IPS-11a (cell line): ENCODE data around the gene XAGE3.
"Not testable (repeated sequence)": the region's sequence is repeated elsewhere in the genome, so short reads cannot be mapped to it uniquely, and the experiment has no call there.

Experiments
- H3K4me3 ChIP-seq: one replicate; pipeline ENCODE4 v1.5.1; 2013; ENCODE audit warnings: low read depth, low read length, control low read depth

Gene XAGE3, protein sequence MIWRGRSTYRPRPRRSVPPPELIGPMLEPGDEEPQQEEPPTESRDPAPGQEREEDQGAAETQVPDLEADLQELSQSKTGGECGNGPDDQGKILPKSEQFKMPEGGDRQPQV

GRCh38 chrX:52867610-52868348 lies at the start of gene XAGE3:
XAGE3 (minus strand) TSS chrX:52868083; CDS start chrX:52867133, 950 bp downstream.
- no peak within 1 kb of the TSS for H3K4me3 ChIP-seq

GRCh38 chrX:52914704-52915103 lies 46.8 kb upstream of the XAGE3 start:
- H3K4me3 ChIP-seq: not testable (repeated sequence)

DNA sequence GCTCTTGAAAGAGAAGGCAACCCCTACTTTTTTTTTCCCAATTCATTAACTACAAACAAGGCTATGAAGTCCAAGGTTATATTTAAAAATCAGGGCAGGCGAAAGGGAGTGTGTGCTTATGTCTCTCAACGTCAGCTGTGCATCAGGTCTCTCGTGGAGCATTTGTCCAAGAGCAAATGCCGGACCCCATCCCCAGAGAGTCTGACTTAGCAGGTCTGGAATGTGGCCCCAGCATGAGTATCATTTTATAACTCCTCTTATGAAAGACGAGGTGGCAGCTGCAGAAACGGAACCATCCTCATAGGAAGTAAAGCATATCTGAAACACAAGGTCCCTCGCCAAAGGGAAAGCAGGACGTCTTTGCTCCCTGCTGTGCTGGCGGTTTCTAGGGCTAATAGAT lies 45.8 kb upstream of the XAGE3 start:
- H3K4me3 ChIP-seq: not testable (repeated sequence)

DNA sequence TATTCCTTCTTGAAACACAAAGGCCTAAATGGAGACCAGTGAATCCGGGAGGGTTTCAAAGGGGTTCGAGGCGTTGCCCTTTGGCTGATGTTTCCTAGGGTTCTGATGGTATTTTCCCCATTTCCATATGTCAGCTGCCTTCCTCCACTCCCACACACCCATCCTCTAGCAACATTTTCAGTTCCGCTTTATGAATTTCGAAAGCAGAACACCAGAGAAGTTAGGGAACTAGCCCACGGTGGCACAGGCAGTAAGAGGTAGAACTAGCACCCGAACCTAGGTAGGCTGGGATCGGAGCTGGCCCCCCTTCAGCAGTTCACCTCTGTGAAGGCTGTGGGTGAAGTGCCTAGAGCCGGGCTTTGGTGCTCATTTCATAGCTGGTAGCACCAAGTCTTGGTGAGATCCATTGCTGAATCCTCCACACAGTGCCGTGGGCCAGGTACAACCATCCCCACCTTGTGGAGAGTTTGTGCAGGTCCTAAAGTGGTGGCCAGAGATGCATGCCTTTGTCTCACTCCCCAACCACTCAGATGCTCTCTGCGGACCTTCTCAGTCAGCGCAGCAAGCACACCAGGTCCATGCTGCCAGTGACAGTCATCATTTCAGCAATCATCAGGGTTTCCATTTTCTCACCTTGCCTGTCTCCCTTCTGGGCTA lies 41.6 kb upstream of the XAGE3 start:
- not testable (repeated sequence) for H3K4me3 ChIP-seq

- not testable (repeated sequence) for H3K4me3 ChIP-seq
Measured at GRCh38 chrX:52907900-52908299, 40.0 kb upstream of the XAGE3 start.

DNA sequence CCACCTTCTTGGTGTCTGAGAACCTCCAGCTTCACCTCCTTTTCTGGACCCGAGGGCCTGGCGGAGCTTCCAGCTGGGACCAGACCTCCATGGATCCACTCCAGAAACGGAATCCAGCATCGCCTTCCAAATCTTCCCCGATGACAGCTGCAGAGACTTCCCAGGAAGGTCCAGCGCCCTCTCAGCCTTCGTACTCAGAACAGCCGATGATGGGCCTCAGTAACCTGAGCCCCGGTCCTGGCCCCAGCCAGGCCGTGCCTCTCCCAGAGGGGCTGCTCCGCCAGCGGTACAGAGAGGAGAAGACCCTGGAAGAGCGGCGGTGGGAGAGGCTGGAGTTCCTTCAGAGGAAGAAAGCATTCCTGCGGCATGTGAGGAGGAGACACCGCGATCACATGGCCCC lies 39.3 kb upstream of the XAGE3 start:
- H3K4me3 ChIP-seq: not testable (repeated sequence)

DNA sequence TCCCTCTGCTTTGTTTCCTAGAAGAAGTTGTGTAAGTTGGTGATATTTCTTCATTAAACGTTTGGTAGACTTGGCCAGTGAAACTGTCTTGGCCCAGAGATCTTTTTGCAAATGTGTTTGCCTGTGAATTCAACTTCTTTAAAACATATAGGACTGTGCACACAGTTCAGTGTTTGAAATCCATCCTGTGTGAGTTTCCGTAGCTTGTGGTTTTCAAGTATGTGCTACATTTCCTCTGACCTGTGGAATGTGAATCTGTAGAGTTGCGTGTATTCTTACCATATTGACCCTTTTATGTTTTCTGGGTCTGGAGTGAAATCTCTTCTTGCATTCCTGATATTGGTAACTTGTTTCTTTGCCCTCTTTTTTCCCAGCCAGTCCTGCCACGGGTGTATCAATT lies 38.2 kb upstream of the XAGE3 start:
- not testable (repeated sequence) for H3K4me3 ChIP-seq

DNA sequence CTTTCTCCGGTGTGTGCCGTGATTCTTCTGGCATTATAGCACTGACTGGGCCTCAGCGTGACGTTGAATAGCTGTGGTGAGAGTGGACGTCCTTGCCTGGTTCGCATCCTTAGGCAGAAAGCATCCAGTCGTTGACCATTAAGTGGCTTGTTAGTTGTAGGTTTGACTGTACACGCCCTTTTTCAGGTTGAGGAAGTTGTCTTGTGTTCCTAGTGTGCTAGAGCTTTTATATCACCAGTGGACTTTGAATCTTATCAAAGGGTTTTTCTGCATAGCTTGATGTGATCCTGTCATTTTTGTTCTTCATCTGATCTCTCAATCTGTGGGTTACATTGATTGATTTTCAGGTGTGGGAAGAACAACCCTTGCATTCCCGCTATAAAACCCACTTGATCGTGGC lies 37.6 kb upstream of the XAGE3 start:
- not testable (repeated sequence) for H3K4me3 ChIP-seq

DNA sequence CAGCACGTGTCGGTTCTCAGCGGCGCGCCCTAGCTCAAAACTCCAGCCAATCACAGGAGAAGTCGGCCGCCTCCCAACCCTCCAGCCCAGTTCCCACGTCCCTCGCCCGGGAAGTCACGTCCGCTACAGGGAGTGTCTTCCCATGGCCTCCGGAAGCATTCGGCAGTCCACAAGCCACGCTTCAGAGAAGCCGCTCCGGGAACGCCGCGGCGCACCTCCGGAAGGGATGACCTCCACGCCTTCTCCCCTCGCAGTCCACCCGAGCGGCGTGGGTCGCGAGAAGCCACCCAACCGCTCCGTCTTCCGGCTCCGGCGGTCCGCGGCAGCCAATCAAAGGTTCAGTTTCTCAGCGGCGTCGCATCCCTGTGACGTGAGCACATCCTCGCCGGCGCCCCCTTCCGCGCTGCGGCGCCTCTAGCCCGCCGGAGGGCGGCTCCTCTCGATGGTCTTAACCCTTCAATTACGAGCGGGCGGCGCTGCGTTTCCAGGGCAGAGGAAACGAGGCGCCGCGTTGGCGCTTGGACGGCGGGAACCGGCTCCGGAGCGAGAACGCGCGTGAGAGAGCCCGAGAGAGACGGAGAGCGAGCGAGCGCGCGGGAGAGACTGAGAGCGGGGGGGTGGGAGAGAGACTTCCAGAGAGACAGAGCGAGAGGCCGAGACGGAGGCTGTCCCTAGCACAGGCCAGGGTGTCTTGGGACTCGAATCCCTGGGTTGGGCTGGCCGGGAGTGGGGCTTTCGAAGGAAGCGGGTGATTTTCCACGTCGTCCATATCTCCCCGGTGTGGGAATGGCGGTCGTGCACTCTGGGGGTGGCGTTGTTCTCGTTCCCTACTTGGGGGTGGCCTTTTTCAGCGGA lies 29.2 kb upstream of the XAGE3 start, which contains the start of gene FAM156B:
TSS of gene FAM156B (plus strand) at position 476 of the 855 bp plus-strand sequence. CDS start 9,896 bp downstream, outside the sequence.
- not testable (repeated sequence) for H3K4me3 ChIP-seq

- H3K4me3 ChIP-seq: not testable (repeated sequence)
Measured at GRCh38 chrX:52896438-52896837, 28.6 kb upstream of the XAGE3 start.

GRCh38 chrX:52888090-52888489 lies 20.2 kb upstream of the XAGE3 start:
- H3K4me3 ChIP-seq: not testable (repeated sequence)

DNA sequence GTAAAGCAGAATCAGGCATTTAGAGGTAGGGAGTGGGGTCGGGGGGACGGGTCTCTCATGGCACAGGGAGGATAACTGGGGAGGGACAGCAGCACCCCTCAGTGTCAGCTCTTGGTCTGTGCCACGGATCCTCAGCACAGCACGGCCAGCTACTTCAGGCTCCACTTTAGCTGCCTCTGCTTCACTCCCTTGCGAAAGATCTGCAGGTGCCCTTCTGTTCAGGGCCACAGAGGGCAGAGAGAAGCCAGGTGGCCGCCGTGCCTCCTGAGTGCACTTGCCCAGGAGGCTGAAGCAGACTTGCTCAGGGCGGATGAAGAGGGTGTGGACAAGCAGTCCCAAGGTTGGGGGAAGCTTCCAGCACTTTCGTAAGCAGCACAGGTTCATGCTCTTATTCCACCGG lies 19.6 kb upstream of the XAGE3 start:
- not testable (repeated sequence) for H3K4me3 ChIP-seq

DNA sequence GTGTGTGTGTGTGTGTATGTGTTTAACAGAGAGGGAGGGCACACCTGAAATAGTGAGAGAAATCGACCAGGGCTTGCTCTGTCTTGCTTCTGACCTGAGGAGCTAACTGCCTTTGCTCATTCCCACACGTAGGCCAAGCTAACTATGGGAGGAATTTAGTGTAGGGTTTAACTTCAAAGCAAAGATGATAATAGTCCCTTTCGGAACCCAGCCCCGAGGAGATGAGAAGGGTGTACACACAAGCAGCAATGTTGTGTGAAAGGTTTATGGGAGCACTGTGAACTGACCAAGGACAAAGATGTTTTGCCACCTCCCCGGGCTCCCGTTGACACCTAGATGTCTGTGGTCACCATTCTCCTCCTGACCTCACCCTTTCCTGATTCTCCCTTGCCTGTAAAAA lies 8.5 kb upstream of the XAGE3 start:
- not testable (repeated sequence) for H3K4me3 ChIP-seq

DNA sequence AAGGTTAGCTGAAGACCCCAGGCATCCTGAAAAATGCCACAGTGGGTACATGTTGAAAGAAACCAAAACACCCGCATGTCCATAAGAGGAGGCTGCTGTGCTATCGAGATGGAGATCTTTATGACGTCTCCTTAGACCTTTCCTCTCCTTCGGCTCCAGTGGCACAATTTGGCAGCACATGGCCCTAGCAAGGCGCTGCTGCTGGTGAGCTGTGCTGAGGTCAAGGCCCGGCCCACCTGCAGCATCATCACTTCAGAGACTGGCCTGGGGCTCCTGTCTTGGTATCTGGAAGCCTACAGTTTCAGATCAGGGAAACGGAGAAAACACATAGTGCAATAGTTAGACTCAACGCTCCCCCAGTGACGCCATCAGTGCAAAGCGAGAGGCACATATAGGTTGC lies 7.6 kb upstream of the XAGE3 start:
- not testable (repeated sequence) for H3K4me3 ChIP-seq

DNA sequence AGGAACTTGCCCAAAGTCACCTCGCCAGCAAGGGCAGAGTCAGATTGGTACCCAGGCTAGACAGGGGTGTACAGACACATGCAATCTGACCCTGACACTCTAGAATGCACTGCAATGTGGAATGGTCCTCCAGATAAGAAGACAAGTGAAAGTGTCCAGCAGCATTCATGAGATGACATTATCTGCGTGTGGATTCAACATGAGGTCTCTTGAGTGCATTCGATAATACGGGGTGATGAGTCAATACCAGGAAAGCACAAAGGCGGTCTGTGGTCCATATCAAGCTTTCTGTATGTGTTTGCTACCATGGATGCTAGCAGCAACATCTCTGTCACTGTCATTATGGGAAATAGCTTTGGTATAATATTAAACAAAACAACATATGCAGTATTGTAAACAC lies 6.8 kb upstream of the XAGE3 start:
- H3K4me3 ChIP-seq: no peak overlapping the region

GRCh38 chrX:52873825-52874224 lies 5.9 kb upstream of the XAGE3 start:
- H3K4me3 ChIP-seq: not testable (repeated sequence)

DNA sequence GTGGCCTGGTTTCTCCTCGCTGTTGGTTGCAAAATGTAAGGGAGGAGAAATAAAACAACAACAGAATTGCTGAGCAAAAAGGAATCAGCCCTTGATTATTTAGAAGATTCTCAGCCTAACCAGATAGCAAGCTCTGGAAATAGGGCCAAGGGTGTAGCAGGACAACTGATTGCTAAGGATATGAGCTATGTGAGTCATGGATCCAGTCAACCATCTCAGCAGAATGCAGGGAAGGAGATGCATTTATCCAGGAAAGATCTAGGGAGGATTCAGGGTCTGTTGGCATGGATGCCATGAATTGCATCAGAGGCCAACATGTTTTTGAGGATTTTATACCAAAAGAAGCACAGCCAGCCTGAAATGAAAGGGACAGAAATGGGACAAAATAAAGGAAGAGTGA lies 2.2 kb upstream of the XAGE3 start:
- no peak overlapping the region for H3K4me3 ChIP-seq

DNA sequence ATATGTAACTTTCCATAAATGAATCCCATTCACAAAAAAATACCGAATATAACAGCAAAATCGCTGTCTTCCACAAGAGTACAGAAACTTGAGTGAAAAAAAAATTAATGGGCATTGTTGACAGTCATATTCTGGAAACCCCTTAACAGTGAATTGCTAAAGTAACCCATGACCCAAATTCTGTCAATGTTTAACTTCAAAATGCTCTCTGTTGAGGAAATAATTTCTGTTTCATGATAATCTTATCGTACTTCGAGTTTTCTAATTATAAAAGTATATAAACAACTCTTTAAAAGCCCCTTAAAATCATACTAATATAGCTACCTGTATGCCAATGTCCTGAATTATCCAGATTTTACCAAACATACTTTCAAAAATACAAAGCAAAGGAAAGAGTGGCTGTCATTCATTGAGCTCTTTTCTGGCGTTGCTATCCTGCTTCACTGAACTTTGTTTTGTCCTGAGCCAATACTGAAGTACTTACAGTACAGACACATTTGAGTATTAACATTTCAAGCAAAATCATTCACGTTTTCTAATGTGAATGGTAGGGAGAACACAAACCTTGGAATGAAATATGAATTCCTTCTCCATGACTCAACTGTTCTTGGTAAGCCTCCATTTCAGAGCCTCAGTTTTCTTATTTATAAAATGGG lies 2.4 kb downstream of the XAGE3 start:
- no peak overlapping the region for H3K4me3 ChIP-seq

DNA sequence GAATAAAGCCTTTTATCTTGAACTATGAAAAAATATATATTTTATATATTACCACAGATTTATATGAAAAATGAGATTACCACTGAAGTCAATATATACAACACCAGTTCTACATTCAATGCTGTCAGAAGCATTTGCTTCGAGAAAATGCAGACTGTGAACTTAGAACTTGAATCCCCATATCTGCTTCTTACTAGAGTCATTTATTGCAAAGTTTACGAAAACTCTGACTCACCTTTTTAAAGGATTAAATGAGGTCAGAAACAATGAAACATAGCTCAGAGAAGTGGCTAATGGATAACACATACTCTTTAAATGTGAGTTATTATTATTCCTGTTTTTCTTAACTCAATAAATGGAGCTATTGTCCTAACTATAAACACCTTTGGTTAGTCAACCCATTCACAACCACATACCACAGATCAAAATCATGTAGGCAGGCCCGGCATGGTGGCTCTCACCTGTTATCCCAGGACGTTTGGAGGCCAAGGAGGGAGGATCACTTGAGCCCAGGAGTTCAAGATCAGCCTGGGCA lies 10.8 kb downstream of the XAGE3 start:
- H3K4me3 ChIP-seq: not testable (repeated sequence)

- H3K4me3 ChIP-seq: no peak overlapping the region
Measured at GRCh38 chrX:52852110-52852860, 15.6 kb downstream of the XAGE3 start.
